D721Med (cell line): ENCODE data around the gene NAPSA.
"Not testable (repeated sequence)": the region's sequence is repeated elsewhere in the genome, so short reads cannot be mapped to it uniquely, and the experiment has no call there.

Source experiments
- DNase-seq: peaks from one replicate; pipeline ENCODE4 v3.0.0; 2011; ENCODE audit warnings: low spot score; ENCODE audit not compliant: insufficient read length
- FAIRE-seq: peaks from 2 replicates; lab custom pipeline; 2011; peaks lifted over from hg19 to GRCh38; lab: Jason Lieb, UNC
- CTCF ChIP-seq: IDR thresholded peaks from 2 replicates; pipeline ENCODE4 v1.5.1; 2012; ENCODE audit warnings: mild to moderate bottlenecking, control low read depth; ENCODE audit not compliant: insufficient read depth; ENCODE audit errors: missing control alignments

The NAPSA gene

GRCh38 chr19:50393589-50393988 is 28.1 kb upstream of the NAPSA start:
- FAIRE-seq: no peak

GRCh38 chr19:50392759-50393158 is 27.3 kb upstream of the NAPSA start:
- TF ChIP-seq CTCF: no peak
- no peak for FAIRE-seq
- no peak for DNase-seq

More at GRCh38 chr19:50393589-50393988, 28.1 kb upstream of the NAPSA start:
- TF ChIP-seq CTCF: no peak
- no peak for DNase-seq

DNA sequence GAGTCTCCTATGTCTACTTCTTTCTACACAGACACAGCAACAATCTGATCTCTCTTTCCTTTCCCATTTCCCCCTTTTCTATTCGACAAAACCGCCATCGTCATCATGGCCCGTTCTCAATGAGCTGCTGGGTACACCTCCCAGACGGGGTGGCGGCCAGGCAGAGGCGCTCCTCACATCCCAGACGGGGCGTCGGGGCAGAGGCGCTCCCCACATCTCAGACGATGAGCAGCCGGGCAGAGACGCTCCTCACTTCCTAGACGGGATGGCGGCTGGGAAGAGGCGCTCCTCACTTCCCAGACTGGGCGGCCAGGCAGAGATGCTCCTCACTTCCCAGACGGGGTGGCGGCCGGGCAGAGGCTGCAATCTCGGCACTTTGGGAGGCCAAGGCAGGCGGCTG is 25.5 kb upstream of the NAPSA start:
- not testable (repeated sequence) for FAIRE-seq, DNase-seq

DNA sequence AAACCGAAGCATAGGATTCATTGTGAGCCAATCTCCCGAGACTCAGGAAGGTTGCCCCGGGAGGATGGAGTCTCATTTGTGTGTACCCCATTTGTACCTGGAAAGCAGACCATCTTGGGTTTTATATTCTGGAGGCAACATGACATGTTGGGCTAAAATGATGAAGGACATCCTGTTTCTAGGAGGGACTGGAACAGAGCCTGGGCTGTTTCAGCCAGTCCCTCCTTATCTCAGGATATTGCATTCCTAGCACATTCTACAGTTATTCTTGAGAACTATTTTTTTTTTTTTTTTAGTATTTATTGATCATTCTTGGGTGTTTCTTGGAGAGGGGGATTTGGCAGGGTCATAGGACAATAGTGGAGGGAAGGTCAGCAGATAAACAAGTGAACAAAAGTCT is 24.9 kb upstream of the NAPSA start:
- not testable (repeated sequence) for DNase-seq, FAIRE-seq

DNA sequence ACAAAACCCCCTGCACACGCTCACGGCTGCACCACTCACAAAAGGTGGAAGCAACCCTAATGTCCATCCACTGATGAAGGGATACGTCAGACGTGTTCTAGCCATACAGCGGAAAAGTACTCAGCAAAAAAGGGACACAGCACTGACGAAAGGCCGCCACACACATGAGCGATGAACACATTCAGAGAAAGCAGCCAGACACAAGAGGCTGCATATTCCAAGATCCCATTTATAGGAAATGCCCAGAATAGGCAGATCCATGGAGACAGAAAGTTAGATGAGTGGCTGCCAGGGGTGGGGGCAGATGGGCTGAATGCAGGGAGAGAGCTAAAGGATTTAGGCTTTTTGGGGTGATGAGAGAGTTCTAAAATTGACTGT is 22.4 kb upstream of the NAPSA start:
- FAIRE-seq: no peak
- no peak for TF ChIP-seq CTCF
- no peak for DNase-seq

DNA sequence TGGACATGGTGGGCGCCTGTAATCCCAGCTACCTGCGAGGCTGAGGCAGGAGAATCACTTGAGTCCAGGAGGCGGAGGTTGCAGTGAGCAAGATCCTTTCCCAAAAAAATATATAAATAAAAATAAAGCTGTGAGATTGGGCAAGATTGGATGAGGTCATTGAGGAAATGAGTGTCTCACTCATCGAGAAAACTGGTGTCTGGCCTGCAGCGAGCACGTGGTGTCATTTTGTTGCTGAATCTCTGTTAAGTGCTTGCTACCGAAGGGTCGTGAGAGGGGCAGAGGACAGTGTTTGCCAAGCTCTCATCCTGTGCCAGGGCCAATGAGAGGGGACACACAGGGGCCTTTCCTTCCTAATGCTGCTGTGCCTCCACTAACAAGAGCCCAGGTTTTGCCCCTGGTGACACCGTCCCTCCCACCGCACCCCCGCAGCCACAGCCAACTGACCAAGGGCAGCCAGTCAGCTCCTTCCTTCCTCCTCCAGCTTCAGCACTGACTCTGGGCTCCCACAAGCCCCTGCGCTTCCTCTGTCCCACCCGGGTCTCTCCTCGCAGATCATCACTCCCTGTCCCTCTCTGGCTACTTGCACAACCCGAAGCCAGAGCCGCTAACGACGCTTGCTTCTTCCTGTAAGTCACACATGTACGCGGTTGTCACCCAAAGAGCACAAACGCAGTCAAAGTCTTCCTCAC is 21.9 kb upstream of the NAPSA start:
- no peak for TF ChIP-seq CTCF
- DNase-seq: no peak
- no peak for FAIRE-seq

DNA sequence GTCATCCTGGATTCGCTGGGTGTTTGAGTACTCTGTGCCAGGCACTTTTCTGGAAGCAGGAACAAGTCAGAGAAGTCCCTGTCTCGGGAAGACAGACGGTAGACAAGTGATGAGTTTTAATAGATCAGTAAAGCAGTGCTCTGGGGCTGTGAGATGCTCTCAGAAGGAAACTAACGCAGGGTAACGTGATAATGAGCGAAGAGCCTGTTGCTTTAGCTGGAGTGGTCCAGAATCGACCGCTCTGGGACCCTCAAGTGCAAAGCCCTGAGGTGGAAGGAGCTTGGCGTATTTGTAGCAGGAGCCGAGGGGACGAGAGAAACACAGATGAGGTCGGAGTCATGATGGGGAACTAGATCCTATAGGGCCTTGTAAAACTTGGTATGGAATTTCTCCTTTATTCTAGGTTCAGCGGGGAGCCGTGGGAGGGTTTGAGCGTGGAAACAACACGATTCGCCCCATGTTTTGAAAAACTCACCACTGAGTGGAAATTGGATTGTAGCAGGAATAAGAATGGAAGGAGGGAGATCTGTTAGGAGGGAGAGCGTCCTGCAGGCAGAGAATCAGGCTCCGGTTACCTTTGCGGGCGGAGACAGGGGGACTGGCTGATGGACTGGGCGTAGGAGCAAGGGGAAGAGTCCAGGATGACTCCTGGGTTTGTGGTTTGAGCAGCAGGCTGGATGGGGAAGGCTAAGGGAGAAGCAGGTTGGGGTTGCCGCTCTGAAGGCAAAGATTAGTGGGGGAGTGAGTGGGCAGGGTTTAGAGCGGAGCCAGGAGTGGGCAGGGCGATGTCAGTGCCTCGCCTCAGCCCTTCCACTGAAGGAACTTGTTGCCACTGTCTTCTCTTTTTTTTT is 19.5 kb upstream of the NAPSA start:
- no peak for DNase-seq
- no peak for TF ChIP-seq CTCF
- FAIRE-seq: no peak

GRCh38 chr19:50383852-50384684 is 18.6 kb upstream of the NAPSA start, which contains the start of gene POLD1:
Gene POLD1 (plus strand): TSS chr19:50384347. CDS start chr19:50398852, 14,505 bp downstream.
- DNase-seq (peak; percentile 96), FAIRE-seq (no peak)
- no peak for TF ChIP-seq CTCF
